Cerebellar nuclear complex (tissue), 1 donor: ENCODE data around the gene ANKLE2.
"Not testable (repeated sequence)": the region's sequence is repeated elsewhere in the genome, so short reads cannot be mapped to it uniquely, and the experiment has no call there.

Source experiments
- DNase-seq, 2 experiments: peaks; one replicate each; lab custom pipeline; 2025; lab: John Stamatoyannopoulos, UW

Gene ANKLE2

GRCh38 chr12:132719141-132719953 is 42.3 kb downstream of the ANKLE2 start:
- DNase-seq = no peak

- DNase-seq = no peak
Measured at GRCh38 chr12:132718644-132719043, 43.0 kb downstream of the ANKLE2 start.

GRCh38 chr12:132717531-132718387 is 43.9 kb downstream of the ANKLE2 start:
- no peak for DNase-seq

DNA sequence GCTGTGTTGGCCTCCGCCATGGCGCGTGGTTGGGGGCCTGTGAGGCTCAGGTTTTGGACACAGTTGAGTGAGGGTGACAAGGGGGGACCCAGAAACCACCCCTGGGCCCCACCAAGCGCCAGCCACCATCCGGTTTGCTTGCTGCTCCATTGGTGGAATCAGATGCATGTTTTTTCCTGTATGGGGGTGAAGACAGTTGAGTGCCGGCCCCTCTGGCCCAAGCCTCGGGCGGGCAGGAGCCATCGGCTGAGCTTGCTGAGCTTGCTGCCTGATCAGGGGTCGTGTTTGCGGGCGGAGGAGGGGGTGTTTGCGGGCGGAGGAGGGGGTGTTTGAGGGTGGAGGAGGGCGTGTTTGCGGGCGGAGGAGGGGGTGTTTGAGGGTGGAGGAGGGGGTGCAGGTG is 44.6 kb downstream of the ANKLE2 start:
- DNase-seq = no peak

DNA sequence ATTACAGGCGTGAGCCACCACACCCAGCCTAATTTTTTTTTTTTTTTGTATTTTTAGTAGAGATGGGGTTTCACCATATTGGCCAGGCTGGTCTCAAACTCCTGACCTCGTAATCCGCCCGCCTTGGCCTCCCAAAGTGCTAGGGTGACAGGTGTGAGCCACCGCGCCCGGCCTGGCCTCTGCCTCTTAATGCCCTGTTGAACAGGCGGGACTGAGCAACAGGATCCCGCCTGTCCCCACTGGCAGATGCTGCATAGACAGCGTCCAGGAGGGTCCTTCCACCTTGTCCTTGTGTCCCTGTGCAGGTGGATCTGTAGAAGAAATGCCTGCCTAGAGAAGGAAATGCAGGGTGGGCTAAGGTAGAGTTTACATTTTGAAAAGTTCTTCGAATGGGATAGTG is 45.3 kb downstream of the ANKLE2 start:
- DNase-seq = no peak

DNA sequence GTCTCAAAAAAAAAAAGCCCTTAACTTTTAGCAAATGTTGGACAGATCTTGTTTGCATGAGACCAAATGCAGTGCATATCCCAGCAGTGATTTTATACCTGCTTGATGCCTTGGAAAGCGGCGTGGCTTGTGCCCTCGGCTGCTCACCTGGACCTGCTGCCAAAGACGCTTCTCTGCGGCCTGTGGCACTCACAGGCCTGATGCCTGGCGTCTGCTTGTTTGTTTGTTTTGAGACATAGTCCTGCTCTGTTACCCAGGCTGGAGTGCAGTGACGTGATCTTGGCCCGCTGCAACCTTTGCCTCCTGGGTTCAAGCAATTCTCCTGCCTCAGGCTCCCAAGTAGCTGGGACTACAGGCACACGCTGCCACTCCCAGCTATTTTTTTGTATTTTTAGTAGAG is 45.8 kb downstream of the ANKLE2 start:
- DNase-seq = no peak

- DNase-seq = no peak
Measured at GRCh38 chr12:132713123-132713522, 48.5 kb downstream of the ANKLE2 start.

DNA sequence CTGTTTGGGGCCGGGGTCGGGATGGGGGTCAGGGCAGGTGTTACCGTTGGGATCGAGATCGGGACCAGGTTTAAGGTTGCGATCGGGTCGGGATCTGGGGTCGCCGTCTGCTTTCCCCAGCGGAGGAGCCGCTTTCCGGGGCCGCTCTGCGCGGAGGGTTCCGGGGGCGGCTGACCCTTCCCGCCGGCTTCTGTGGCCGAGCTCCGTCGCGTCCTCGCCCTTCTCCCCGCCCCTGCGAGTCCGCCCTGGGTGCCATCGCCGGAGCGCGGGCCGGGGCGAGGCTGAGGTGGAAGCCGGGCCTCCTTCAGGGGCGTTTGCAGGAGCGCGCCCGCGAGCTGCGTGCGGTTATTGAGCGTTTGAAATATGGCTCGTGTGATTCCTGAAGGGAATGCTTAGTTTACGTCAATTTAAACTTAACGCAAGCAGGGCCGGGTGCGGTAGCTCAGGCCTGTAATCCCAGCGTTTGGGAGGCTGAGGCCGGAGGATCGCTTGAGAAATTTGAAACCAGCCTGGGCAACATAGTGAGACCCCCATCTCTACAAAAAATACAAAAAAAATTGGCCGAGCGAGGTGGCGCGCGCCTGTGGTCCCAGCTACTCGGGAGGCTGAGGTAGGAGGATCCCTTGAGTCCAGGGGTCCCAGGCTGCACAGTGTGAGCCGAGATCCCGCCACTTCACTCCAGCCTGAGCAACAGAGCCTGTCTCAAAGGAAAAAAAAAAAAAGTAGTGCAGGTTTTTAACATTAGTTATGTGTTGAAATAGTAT is 50.4 kb downstream of the ANKLE2 start:
- no peak for DNase-seq

- peak in 1 of 2 experiments; percentile 48 for DNase-seq
Measured at GRCh38 chr12:132710405-132711079, 51.1 kb downstream of the ANKLE2 start, which contains the start of gene PGAM5. Gene PGAM5 (plus strand): TSS chr12:132710842. CDS start chr12:132710877, 35 bp downstream.

- DNase-seq = no peak
Measured at GRCh38 chr12:132710043-132710404, 51.6 kb downstream of the ANKLE2 start.

DNA sequence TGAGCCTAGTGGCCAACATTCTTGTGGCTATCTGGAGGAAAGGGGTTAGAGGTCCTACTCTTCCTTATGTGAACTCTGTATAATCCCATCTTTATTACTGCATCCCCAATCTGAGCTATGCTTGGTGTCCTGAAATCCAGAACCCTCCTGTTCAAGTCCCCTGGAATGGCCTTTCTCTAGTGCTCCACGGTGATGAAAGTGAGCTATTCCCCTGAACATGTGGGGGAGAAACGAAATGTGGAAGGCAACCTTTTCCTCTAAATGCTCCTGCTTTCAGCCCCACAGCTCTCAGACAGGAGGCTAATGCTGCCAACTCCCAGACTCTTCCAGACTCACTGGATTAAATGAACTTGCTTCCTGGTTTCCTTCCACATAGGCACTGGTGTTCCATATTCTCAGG is 53.5 kb downstream of the ANKLE2 start:
- no peak for DNase-seq

DNA sequence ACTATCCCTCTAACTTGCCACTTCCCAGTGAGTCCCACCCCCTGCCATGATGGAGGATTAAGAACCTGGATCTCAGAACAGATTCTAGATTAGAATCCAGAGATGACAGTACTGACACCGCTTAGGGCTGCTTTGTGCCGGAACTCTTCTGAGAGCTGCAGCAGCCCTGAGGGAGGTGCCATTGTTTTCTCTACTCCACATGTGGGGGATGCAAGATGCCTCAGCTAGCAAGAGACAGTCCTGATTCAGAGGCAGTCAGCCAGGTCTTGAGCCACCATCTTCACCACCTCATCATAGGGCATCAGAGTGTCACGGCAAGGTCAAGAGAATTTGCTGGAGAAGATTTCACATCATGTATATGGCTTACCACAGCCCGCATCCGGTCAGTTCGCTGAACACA is 54.4 kb downstream of the ANKLE2 start:
- DNase-seq = no peak

DNA sequence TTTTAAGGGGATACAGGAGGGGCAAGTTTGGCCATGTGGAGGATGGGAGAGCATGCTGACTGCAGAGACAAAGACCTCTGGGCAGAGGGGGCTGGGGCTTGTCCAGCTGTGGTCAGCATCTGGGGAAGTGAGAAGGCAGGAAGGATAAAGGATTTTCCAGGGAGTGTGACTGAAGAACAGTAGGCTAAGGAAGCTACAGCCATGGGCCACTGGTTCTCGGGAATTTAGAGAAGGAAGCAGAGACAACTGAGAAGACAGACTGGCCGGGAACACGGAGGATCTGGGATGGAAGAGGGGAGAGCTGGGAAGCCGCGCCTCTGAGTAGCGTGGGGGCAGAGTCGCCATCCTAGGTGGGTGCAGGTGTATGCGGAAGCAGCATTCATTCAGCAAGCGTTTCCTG is 58.0 kb downstream of the ANKLE2 start:
- no peak for DNase-seq

- no peak for DNase-seq
Measured at GRCh38 chr12:132702640-132703039, 59.0 kb downstream of the ANKLE2 start.

GRCh38 chr12:132700212-132700822 is 61.3 kb downstream of the ANKLE2 start:
- no peak for DNase-seq

- DNase-seq = no peak
Measured at GRCh38 chr12:132698341-132698740, 63.3 kb downstream of the ANKLE2 start.

DNA sequence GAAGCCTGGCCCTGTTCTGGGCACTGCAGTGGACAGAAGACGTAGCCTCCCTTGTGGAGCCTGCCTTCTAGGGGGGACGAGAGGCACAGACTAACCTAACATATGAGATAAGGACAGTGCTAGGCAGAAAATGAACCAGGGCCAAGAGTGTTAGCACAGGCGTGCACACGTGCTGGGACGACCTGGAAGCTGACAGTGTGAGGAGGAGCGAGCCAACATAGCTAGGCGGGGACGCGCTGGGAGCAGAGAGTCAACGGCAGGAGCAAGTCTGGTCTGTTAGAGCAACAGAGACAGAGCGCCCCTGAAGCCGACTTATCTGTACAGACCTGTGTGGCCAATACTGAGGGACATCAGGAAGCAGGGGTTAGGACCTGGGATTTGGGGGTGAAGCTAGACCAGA is 66.2 kb downstream of the ANKLE2 start:
- no peak for DNase-seq

DNA sequence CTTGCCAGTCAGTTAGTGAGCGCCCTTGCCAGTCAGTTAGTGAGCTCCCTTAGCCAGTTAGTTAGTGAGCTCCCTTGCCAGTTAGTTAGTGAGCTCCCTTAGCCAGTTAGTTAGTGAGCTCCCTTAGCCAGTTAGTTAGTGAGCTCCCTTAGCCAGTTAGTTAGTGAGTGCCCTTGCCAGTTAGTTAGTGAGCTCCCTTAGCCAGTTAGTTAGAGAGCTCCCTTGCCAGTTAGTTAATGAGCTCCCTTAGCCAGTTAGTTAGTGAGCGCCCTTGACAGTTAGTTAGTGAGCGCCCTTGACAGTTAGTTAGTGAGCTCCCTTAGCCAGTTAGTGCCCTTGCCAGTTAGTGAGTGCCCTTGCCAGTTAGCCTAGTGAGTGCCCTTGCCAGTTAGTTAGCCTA is 66.7 kb downstream of the ANKLE2 start:
- DNase-seq = not testable (repeated sequence)

DNA sequence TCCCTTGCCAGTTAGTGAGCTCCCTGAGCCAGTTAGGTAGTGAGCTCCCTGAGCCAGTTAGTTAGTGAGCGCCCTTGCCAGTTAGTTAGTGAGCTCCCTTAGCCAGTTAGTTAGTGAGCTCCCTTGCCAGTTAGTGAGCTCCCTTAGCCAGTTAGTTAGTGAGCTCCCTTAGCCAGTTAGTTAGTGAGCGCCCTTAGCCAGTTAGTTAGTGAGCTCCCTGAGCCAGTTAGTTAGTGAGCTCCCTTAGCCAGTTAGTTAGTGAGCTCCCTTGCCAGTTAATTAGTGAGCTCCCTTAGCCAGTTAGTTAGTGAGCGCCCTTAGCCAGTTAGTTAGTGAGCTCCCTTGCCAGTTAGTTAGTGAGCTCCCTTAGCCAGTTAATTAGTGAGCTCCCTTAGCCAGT is 69.6 kb downstream of the ANKLE2 start:
- DNase-seq = not testable (repeated sequence)

DNA sequence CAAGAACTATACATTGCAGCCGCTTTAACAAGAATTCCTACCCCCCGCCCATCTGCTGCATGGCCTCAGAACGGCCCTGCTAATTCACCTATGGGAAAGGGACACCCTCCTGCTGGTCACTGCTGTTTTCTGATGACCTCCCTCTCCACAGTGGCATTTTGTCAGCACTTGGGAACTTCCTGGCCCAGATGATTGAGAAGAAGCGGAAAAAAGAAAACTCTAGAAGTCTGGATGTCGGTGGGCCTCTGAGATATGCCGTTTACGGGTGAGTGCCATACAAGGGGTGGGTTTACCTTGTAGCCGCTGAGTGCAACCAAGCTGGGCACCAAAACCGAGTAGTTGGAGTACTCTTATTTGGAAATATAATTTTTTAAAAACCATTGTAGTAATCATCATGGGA is 71.5 kb downstream of the ANKLE2 start:
- no peak for DNase-seq

GRCh38 chr12:132689227-132689626 is 72.4 kb downstream of the ANKLE2 start:
- peak in 1 of 2 experiments; percentile 13 for DNase-seq
